GM18499 (cell line): Measurements from ENCODE around the gene GPX3.

Experiments
- ATAC-seq: cut with Tn5 transposase; IDR thresholded peaks from one replicate; pipeline ENCODE4 v1.9.1; 2021; ENCODE audit warnings: moderate number of reproducible peaks; ENCODE audit not compliant: insufficient read depth, unreplicated experiment

Gene GPX3

DNA sequence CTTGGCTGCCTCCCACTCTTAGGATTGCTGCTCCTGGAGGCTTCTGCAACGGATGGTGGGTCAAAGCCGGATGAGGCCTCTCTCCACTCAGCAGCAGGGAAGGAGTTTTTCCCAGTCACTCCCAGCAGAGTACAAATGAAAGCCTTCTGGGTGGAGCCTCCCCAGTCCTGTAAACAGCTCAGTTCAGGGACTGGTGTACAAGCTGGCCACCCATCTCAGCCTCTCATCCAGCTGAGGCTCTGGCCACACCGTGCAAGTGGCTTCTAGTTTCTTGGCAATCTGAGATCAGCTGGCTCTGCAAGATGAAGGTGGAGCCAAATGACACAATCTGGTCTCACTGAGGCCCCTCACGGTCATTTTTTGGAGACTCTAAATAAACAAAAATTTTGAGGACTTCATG, 10.0 kb downstream of the GPX3 start:
- ATAC-seq: no peak

DNA sequence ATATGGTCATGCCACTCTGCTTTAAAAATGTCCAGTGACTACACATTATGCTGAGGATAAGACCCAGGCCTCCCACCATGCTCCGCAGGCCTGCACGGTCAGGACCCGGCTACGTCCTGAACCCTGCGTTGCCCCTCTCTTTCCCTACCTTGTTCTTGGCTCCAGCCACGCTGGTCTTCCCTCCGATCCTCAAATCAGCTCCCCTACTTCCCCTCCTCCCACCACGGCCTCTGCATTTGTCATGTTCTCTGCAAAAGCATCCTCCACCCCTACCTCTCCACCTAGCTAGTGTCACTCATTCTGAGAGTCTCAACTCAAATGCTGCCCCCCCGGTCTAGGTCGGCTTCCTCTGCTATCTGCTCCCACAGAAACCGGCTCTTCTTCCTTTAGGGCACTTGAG, 11.2 kb downstream of the GPX3 start:
- ATAC-seq: no peak

DNA sequence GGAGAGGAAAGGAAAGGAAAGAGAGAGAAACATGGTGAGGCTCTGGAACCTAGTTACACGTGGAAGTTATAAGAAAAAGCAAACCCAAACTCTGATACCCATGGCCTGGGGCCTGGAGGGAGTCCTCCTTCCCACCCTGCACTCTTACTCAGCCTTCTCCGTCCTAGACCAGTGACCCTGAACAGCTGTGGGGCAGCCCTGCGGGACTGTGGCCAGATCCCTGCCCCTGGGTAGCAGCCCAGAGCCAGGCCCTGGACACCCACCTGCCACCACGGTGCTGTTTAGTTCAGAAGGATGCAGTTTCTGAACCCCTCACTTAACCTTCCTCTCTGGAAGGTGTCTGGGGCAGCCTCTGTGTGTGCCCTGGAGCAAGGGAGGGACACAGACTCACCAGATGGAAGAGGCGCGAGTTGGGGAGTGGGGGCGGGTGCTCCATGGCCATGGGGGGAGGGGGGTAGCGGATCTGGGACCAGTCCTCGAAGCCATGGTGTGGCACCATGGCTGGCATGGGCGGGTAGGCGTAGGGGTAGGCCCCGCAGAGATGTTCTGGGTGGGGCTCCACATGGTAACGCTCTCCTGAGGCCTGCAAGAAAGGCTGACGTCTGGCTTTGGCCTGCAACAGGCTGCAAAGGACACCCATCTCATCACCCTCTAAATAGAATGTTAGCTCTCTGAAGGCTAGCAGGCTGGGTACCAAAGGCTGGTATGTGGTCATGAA, 13.0 kb downstream of the GPX3 start:
- ATAC-seq: no peak

DNA sequence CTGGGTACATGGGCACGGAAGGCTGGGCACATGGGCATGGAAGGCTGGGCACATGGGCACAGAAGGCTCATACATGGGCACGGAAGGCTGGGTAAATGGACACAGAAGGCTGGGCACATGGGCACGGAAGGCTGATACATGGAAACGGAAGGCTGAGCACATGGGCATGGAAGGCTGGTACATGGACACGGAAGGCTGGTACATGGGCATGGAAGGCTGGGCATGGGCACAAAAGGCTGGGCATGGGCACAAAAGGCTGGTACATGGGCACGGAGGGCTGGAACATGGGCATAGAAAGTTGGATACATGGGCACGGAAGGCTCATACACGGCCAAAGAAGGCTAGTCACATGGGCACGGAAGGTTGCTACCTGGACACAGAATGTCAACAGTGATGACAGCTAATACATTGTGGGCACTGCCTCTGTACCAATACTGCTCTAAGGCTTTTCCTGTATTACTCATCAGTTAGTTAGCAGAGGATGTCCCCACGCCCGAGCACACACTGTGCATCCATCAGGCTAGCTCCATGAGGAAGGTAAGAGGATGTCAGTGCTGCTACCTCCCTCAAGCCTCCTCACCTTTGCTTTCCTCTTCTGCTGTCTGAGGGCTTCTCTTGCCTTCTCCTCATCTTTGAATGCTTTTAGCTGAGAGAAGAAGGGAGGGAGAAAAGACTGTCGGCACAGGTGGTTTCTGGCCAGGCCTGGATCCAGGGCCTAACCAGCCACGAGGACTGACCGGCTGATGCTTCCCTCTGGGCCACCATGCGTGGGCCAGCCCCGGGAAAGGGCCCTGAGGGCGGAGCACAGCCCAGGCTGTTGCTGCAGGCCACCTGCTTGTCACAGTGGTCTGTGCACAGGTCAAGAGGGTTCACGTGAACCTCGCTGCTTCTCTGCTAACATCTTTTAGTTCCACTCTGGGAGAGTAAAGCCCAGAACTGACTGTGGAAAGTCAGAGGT, 14.3 kb downstream of the GPX3 start:
- ATAC-seq: no peak

DNA sequence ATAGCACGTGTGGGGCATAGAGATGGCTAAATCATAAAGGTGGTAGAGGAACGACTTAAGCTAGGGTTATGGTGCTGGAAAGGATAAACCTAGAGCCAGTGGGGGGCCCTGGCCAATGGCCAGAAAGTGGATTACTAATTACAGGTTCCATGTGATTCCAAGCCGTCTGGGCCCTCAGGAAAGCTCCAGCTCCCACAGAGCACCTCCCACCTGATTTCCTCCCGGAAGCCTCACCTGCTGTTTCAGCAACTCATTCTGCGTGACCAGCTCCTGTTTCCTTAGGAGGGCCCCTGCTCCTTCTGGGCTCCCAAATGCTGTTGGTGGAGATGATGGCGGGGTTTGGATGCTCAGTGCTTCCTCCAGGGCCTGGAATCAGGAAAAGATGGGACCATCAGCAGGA, 16.2 kb downstream of the GPX3 start:
- no peak for ATAC-seq

DNA sequence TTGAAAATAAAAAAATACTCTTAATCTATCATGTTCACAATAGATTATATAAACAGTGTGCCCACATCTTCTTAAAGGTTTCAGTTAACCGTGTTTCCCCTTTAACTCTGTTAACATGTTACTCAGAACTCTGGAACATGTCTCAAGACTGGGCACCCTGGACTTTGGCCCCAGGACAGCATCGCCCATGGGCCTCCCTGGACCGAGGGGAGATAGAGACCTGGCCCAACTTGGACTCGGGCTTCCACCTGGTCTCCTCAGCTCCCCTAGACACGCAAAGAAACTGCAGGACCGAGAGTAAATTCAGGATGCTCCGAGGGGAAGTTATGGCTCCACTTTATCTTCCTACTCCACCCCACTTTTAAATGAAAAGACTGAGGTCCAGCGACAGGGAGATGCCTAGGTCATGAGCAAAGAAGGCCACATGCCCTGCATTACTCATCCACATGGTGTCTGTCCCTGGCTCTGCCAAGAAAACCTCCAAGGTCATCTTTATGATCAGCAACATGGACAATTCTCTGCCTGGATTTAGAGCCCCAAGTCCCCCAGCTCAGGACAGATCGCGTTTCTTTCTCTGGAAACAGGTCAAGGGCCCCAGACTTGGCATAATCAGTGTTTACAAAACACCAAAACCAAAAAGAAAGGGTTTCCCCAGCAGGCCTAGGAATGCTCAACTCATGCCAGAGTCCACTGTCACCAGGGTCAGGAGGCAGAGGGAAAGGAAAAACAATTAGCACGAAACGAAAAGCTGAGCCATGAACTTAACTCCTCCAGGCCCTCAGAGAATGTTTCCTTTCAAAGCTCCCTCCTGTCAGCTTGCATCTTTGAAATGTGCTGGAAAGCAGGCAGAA, 17.4 kb downstream of the GPX3 start:
- ATAC-seq: no peak

DNA sequence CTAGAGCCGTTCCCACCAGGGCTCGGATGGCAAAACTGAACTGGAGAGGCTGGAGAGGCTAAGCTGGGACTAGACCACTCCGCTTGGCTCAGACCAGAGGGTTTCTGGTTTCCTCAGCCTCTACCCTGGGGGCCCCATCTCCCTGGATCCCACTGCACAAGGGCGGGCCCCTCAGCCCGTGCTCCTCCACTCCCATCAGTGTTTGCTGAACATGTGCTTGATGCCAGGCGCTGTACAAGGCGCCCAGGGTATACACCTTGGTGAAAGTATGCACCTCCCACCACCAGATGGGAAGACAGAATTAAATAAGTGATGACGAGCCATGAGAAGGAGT, 18.0 kb downstream of the GPX3 start:
- no peak for ATAC-seq

DNA sequence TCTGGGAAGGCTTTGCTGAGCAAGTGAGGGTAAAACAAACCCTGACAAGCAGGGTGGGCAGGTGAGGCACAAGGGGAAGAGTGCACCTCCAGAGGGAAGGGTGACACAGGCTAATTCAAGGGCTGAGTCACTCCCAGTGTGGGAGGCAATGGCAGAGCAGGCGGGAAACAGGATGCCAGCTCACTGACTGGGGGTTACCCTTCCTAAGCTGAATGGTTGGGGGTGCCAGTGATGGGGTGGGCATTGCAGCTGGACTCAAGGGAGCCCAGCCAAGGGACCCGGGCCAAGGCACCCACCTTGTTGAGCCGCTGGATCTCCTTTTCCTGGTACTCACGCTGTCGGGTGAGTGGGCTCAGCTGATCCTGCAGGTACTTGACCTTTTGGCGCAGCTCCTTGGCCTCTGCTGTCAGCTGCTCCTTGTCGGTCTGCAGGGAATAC, 18.4 kb downstream of the GPX3 start:
- ATAC-seq: no peak

DNA sequence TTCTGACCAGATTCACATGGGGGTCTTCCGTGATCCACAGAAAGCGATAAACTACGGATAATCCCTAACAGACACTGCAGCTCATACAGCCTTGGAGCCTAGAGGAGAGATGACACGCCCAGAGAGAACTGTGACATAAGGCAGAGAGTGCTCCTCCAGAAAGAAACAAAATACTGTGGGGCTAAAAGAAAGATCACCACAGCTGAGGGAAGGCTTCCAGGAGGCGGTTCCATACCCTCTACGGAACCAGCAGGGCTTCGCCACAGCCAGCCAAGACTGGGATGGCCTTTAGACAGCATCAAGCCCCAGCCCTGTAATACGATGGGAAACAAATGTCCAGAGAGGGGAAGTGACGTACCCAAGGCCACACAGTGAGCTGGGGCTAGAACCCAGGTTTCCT, 19.3 kb downstream of the GPX3 start:
- ATAC-seq: no peak

DNA sequence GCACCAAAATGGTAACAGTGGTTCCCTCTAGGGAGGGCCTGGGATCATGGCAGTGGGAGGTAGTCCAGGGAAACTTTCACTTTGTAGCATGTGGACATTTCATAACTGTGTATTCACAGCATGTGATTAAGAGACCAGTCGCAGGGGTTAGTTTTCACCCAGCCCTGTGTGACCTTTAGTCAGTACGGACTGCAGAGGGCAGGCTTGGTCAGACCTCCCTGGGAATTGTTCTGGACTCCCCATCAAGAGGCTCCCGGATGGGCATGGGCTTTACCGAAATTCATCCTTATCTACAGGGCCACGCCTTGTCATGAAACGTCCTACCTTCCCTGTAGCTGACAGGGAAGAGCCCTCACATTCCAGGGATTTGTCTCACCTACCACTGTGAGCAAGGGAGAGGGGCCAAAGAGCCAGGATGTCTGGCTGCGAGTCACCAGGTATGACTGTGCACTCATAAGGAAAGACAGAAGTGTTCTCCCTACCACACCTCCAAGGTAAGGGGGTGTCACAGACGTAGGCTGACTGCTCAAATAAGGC, 19.9 kb downstream of the GPX3 start:
- ATAC-seq: no peak

DNA sequence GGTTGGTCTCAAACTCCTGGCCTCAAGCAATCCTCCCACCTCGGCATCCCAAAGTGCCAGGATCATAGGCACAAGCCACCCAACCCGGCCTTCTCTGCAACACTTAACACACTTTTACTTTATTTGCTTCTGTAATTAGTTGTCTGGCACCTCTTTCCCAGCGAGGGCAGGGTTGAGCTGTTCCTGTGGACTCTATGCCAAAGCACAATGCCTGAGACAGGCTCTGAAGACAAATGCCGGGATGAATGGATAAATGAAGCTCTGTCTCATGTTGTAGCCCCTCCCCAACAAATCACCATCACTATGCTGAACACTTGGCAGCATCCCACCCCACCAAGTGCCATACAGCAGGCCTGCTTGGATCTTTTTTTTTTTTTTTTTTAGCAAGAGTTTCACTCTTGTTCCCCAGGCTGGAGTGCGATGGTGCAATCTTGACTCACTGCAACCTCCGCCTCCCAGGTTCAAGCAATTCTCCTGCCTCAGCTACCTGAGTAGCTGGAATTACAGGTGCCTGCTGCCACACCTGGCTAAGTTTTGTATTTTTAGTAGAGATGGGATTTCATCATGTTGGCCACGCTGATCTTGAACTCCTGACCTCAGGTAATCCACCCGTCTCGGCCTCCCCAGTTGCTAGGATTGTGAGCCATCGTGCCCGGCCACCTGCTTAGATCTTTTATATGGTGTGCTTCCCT, 21.3 kb downstream of the GPX3 start:
- ATAC-seq: no peak

DNA sequence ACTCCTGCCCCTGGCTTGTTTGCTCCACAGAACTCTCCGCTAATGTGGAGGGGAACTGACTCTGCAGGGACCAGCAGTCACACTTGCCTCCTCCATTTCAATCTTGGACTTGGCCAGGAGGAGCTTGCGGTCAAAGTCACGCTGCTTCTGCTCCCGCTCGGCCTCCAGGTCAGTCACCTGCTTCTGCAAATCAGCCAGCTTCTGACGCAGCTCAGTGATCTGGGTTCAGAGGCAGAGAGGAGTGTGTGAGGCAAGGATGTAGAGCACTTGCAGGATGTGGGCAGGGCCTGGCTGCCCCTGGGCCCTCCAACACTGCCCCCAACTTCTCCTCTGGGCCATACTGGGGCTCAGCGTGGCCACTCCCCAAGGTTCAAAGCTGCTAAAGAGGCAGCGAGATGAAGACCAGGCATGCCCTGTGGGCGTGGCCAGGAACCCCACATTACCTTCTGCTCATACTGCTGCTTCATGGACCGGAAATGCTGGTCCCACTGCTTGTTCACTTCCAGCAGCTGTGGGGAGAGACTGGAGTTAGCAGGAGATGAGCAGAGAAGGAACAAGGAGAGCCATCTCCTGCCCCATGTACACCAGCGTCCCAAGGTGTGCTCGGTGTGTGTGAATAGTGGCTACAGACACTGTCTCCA, 22.2 kb downstream of the GPX3 start:
- ATAC-seq: no peak

DNA sequence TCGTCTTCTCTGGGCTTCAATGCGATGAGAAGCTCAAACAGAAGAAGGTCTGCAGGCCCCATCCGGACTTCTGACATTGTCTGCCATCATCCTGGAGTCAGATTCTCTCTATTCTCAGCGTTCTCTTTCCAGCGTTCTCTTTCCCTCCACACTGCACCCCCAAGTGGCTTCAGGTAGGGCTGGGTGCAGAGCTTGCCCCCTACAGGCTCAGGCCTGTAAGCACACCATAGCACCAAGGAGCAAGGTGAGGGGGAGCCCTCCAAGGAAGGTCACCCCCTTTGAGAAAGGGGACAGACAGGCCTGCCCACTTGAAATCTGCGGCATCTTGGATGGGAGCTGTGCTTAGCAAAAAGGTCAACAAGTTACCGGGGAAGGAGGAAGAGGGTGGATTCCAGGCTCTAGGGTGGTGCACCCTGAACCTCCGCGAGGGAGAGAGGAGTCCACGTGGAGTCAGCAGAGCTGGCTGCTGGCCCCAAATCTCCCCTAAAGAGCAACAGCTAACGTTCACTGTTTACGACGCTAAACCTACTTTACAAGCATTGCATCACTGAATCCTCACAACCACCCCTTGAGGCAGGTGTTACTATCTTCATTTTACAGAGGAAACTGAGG, 27.5 kb downstream of the GPX3 start:
- no peak for ATAC-seq

DNA sequence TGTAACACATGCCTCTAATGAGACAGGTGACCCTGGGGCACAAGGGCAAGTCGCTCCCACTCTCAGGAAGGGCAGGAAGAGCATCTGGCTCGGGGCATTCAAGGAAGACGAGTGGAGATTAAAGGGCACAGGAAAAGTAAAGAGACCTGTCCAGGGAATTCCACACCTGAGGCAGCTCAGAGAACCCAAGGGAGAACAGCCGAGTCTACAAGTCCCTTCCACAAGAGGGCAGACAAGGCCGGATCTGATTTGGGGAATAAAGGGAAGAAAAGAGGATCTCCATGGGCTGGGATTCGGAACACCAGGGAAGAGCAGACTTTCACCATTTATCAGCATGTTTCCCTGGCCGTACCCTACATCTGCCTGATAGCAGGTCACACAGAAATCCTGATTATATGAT, 28.1 kb downstream of the GPX3 start:
- ATAC-seq: no peak

DNA sequence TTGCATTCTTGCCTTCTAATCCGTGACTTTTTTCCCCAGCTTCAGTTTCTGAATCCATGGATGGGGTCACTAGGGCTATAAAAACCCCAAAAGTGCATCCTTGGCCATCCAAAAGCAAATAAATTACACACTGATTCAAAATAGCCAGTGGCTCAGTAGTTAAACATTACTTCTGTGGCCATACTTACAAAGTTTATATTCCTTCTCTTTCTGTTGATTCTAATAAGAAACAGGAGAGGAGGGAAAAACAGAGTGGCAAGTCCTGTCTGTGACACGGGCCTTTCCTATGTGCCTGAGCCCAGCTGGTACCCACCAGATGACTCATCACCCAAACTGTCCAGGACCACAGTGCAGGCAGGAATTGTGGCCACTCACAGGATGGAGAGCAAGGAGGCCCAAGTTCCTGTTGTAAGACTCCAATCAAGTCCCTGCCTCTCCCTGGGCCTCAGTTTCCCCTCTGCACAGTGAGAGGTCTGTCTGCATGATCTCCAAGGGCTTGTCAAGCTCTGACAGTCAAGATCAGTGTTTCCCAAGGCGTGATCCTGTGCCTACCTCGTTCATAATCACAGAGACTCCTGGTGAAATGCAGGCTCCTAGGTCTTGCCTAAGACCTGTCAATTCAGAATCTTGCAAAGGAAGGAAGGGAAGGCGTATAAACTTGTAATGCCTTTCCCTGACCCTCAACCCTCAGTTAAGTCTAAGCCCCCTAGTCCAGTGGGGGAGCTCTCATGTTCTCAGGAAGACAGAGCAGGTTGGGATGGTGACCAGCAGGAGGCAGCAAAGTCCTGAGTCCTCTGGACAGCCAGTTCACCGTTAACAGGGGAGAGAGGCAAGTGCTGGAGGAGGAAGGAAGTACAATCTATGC, 30.9 kb downstream of the GPX3 start:
- peak; percentile 71 for ATAC-seq

DNA sequence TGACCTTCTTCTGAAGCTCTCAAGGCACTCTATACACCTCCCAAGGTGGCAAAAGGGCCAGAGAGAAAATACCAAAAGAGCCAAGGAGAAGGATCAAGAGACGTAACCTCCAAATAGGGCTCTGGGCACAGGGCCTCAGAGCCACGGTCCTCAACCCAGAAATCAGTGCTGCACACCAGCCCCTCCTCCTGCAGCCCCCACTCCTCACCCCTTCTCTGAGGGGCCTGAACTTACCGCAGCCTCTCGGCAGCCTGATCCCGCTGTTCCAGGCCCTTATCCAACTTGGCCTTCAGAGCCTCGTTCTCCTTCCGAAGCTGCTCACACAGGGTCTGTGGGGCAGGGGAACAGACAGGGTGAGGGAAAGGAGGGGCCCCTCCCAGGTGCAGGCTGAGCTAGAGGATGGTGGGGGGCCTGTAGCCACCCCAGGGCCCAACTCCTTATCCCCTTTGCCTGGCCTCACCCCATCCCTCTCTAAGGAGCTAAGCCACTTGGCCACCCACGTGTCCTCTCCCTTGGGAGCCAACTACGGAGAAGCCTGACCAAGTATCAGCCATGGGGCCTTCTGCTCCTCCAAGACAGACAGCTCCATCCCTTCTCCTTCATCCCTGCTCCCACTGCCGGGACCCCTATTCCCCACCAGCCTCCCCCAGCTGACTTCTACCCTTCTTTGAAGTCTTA, 31.7 kb downstream of the GPX3 start:
- no peak for ATAC-seq

DNA sequence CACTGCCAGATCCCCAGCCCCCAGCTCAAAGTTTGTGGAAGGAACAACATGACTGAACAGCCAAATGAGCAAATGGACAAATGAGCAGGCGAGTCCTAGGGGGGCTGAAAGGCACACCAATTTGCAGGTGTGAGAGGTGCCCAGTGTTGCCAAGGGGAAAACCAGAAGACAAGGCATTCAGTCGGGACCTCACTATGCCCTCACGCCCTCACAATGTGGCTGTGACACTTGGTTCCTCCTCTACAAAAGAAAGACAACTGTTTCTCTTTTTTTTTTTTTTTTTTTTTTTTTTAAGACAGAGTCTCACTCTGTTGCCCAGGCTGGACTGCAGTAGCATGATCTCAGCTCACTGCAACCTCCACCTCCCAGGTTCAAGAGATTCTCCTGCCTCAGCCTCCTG, 32.4 kb downstream of the GPX3 start:
- no peak for ATAC-seq
